ENCODE results near the gene GLP2R.
"Not testable (repeated sequence)": the region's sequence is repeated elsewhere in the genome, so short reads cannot be mapped to it uniquely, and the experiment has no call there.

GLP2R gene

GRCh38 chr17:9825641-9826150 is at the start of gene GLP2R:
Gene GLP2R (plus strand): TSS chr17:9825924. CDS start chr17:9826064, 140 bp downstream.
- DNase-seq (ENCODE audit: low spot score): no peak
- in situ Hi-C loops (cut with MboI; ENCODE audit: low pct_unique_long_range_greater_than_20kb, low sequenced_read_pairs, unreplicated experiment): no loop called here
- TF ChIP-seq CTCF (IDR thresholded peaks at IDR 0.05; ENCODE audit: extremely low read depth, insufficient read depth, missing control alignments): no peak

DNA sequence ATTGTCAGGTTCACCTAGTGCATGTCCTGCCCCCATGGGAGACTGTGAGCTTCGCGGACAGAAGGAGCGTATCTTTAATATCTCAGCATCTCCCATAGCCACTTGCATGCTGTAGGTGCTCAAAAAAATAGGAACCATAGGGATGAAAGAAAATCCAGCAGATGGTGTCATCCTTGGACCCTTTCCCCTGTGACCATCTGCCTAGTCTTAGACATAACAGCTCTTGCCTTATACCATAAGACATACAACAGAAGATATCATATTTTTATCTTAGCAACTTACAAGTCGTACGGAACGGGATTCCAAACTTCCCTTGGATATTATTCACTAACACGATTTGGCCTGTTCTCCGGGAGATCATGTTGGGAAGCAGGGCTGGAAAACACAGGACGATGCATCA is 48.8 kb upstream of the GLP2R start:
- in situ Hi-C loops (cut with MboI; ENCODE audit: low pct_unique_long_range_greater_than_20kb, low sequenced_read_pairs, unreplicated experiment): no loop called here
- DNase-seq (ENCODE audit: low spot score): no peak
- no peak for TF ChIP-seq CTCF (IDR thresholded peaks at IDR 0.05; ENCODE audit: extremely low read depth, insufficient read depth, missing control alignments)

DNA sequence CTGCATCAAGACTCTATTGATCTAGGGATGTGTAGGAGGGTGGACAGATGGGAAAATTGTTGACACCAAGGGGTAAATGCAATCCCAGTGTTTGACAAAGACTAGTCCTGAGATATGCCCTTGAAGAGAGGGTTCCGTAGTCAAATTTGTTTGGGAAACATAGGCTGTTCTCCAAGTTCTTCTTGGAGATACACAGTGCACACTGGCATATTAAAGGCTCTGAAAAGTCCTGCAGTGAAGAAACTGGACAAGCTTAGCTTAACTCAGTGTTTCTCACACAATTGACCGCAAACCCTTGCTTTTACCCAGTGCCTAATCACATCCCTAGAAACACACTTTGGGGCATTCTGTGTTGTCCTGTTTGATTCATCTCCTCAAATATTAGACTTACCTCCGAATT is 45.2 kb upstream of the GLP2R start:
- TF ChIP-seq CTCF (IDR thresholded peaks at IDR 0.05; ENCODE audit: extremely low read depth, insufficient read depth, missing control alignments): no peak
- in situ Hi-C loops (cut with MboI; ENCODE audit: low pct_unique_long_range_greater_than_20kb, low sequenced_read_pairs, unreplicated experiment): no loop called here
- no peak for DNase-seq (ENCODE audit: low spot score)

DNA sequence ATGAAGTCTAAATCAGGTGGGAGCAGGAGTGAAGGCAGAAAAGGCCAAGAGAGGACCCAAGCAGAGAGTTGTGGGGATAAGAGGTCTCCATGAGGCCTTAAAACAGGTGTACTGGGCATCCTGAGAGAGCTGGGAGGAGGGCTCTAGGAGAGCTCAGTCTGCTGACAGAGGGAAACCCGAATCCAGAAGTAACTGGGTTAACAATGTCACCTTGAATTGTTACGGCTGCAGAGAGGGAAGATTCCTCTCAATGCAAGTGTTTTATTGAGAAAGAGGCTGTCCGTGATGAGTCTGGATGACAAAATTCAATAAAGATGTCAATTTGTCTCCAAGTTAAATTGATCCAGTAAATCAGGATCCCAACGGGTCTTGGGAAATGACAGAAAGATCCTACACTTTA is 42.7 kb upstream of the GLP2R start:
- no peak for TF ChIP-seq CTCF (IDR thresholded peaks at IDR 0.05; ENCODE audit: extremely low read depth, insufficient read depth, missing control alignments)
- DNase-seq (ENCODE audit: low spot score): no peak
- in situ Hi-C loops (cut with MboI; ENCODE audit: low pct_unique_long_range_greater_than_20kb, low sequenced_read_pairs, unreplicated experiment): no loop called here

DNA sequence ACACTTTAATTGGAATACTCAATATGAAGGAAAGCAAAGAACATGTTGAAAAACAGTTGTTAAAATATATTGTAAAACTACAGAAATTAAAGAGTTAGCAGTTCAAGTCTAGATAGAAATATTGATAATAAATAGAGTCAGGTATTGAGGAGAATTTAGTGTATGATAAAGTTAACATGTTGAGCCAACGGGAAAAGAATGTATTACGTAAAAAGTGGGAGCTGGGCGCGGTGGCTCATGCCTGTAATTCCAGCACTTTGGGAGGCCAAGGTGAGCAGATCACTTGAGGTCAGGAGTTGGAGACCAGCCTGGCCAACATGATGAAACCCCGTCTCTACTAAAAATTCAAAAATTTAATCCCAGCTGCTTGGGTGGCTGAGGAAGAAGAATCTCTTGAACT is 42.3 kb upstream of the GLP2R start:
- in situ Hi-C loops (cut with MboI; ENCODE audit: low pct_unique_long_range_greater_than_20kb, low sequenced_read_pairs, unreplicated experiment); DNase-seq (ENCODE audit: low spot score): not testable (repeated sequence)

DNA sequence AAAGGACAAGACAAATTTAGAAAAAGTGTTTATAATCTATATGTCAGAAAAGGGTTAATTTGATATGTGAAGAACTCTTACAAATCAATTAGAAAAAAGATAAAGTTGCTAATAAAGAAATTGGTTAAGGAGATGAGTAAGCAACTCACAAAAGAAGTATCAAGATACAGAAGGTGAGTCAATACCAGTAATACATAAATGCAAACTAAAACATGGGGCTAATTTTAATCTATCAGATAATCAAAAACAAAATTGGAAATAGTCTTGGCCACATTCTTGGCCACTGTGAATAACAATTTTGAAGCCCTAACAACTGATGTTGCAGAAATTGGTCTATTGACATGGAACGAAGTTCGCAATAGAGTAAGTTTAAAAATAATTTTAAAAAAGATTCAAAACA is 41.2 kb upstream of the GLP2R start:
- in situ Hi-C loops (cut with MboI; ENCODE audit: low pct_unique_long_range_greater_than_20kb, low sequenced_read_pairs, unreplicated experiment): no loop called here
- no peak for DNase-seq (ENCODE audit: low spot score)
- no peak for TF ChIP-seq CTCF (IDR thresholded peaks at IDR 0.05; ENCODE audit: extremely low read depth, insufficient read depth, missing control alignments)

DNA sequence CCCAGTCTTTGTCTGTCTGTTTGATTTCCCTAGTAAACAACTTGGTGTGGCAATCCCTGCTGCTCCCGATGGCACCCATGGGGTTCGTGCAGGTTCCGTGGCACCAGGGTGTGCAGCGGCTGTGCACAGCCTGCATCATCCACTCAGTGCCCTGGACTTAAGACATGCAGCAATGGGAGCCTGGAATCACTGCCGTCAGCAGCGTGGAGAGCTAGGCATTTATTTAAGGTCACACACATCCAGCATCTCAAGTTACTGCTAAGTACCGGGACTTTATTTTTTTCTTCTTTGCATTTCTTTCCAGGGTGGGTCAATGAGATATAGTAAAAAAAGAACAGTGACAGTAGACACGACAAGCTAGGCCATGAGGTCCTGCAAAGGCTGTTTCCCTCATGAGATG is 37.1 kb upstream of the GLP2R start:
- DNase-seq (ENCODE audit: low spot score): no peak
- in situ Hi-C loops (cut with MboI; ENCODE audit: low pct_unique_long_range_greater_than_20kb, low sequenced_read_pairs, unreplicated experiment): no loop called here
- no peak for TF ChIP-seq CTCF (IDR thresholded peaks at IDR 0.05; ENCODE audit: extremely low read depth, insufficient read depth, missing control alignments)
